ENCODE measurements around the gene SH2B3.
"Not testable (repeated sequence)": the region's sequence is repeated elsewhere in the genome, so short reads cannot be mapped to it uniquely, and the experiment has no call there.

The SH2B3 gene

GRCh38 chr12:111458546-111459172 lies 52.9 kb downstream of the SH2B3 start:
- Histone ChIP-seq H3K4me3 (ENCODE audit: low read length) (no peak overlapping the region), H3K27me3 (replicated peaks; ENCODE audit: control insufficient read depth, insufficient read depth, low read length) (no peaks in the 10 kb centered on the region), H3K9ac (ENCODE audit: low read length) (no peak overlapping the region), H3K9me3 (ENCODE audit: control insufficient read depth, low read length) (no peaks in the 10 kb centered on the region), H3K36me3 (ENCODE audit: control insufficient read depth, insufficient read depth, low read length, severe bottlenecking) (peaks cover 72% of the 10 kb centered on the region), H3K4me1 (ENCODE audit: control insufficient read depth, insufficient read depth, low read length) (peaks cover 30% of the 10 kb centered on the region)
- DNase-seq (ENCODE audit: low read depth): no peak

GRCh38 chr12:111460111-111460510 lies 54.4 kb downstream of the SH2B3 start:
- DNase-seq (ENCODE audit: low read depth); H3K4me3 ChIP-seq (ENCODE audit: low read length); H3K9ac ChIP-seq (ENCODE audit: low read length); H3K9me3 ChIP-seq (ENCODE audit: control insufficient read depth, low read length); H3K27me3 ChIP-seq (replicated peaks; ENCODE audit: control insufficient read depth, insufficient read depth, low read length): not testable (repeated sequence)
- peaks cover 72% of the 10 kb centered on the region for H3K36me3 ChIP-seq (ENCODE audit: control insufficient read depth, insufficient read depth, low read length, severe bottlenecking)
- peaks cover 30% of the 10 kb centered on the region for H3K4me1 ChIP-seq (ENCODE audit: control insufficient read depth, insufficient read depth, low read length)

GRCh38 chr12:111462210-111462769 lies 56.6 kb downstream of the SH2B3 start:
- Histone ChIP-seq H3K27me3 (replicated peaks; ENCODE audit: control insufficient read depth, insufficient read depth, low read length) (no peaks in the 10 kb centered on the region), H3K9ac (ENCODE audit: low read length) (no peak overlapping the region), H3K36me3 (ENCODE audit: control insufficient read depth, insufficient read depth, low read length, severe bottlenecking) (peaks cover 50% of the 10 kb centered on the region), H3K4me1 (ENCODE audit: control insufficient read depth, insufficient read depth, low read length) (peaks cover 26% of the 10 kb centered on the region), H3K4me3 (ENCODE audit: low read length) (no peak overlapping the region), H3K9me3 (ENCODE audit: control insufficient read depth, low read length) (no peaks in the 10 kb centered on the region)
- peak; percentile 87 for DNase-seq (ENCODE audit: low read depth)

- peaks cover 59% of the 10 kb centered on the region for H3K36me3 ChIP-seq (ENCODE audit: control insufficient read depth, insufficient read depth, low read length, severe bottlenecking)
- no peaks in the 10 kb centered on the region for H3K9me3 ChIP-seq (ENCODE audit: control insufficient read depth, low read length)
- no peaks in the 10 kb centered on the region for H3K27me3 ChIP-seq (replicated peaks; ENCODE audit: control insufficient read depth, insufficient read depth, low read length)
- peak; percentile 78 for DNase-seq (ENCODE audit: low read depth)
- H3K9ac ChIP-seq (ENCODE audit: low read length): no peak overlapping the region
- no peak overlapping the region for H3K4me3 ChIP-seq (ENCODE audit: low read length)
- peaks cover 21% of the 10 kb centered on the region for H3K4me1 ChIP-seq (ENCODE audit: control insufficient read depth, insufficient read depth, low read length)
Measured at GRCh38 chr12:111467092-111467856, 61.6 kb downstream of the SH2B3 start.

- Histone ChIP-seq H3K27me3 (replicated peaks; ENCODE audit: control insufficient read depth, insufficient read depth, low read length) (no peaks in the 10 kb centered on the region), H3K9ac (ENCODE audit: low read length) (no peak overlapping the region), H3K36me3 (ENCODE audit: control insufficient read depth, insufficient read depth, low read length, severe bottlenecking) (peaks cover 61% of the 10 kb centered on the region), H3K4me3 (ENCODE audit: low read length) (no peak overlapping the region), H3K4me1 (ENCODE audit: control insufficient read depth, insufficient read depth, low read length) (peaks cover 17% of the 10 kb centered on the region), H3K9me3 (ENCODE audit: control insufficient read depth, low read length) (no peaks in the 10 kb centered on the region)
- DNase-seq (ENCODE audit: low read depth): peak; percentile 88
Measured at GRCh38 chr12:111467857-111468241, 62.1 kb downstream of the SH2B3 start.

GRCh38 chr12:111469401-111469800 lies 63.7 kb downstream of the SH2B3 start:
- Histone ChIP-seq H3K4me1 (ENCODE audit: control insufficient read depth, insufficient read depth, low read length) (peaks cover 17% of the 10 kb centered on the region), H3K9ac (ENCODE audit: low read length) (no peak overlapping the region), H3K36me3 (ENCODE audit: control insufficient read depth, insufficient read depth, low read length, severe bottlenecking) (peaks cover 63% of the 10 kb centered on the region), H3K27me3 (replicated peaks; ENCODE audit: control insufficient read depth, insufficient read depth, low read length) (no peaks in the 10 kb centered on the region), H3K9me3 (ENCODE audit: control insufficient read depth, low read length) (no peaks in the 10 kb centered on the region), H3K4me3 (ENCODE audit: low read length) (no peak overlapping the region)
- DNase-seq (ENCODE audit: low read depth): peak; percentile 52

- H3K36me3 ChIP-seq (ENCODE audit: control insufficient read depth, insufficient read depth, low read length, severe bottlenecking): peaks cover 70% of the 10 kb centered on the region
Measured at GRCh38 chr12:111471236-111471635, 65.5 kb downstream of the SH2B3 start.

GRCh38 chr12:111482462-111482861 lies 76.7 kb downstream of the SH2B3 start:
- no peak for DNase-seq (ENCODE audit: low read depth)
- peaks cover 98% of the 10 kb centered on the region for H3K36me3 ChIP-seq (ENCODE audit: control insufficient read depth, insufficient read depth, low read length, severe bottlenecking)

More at GRCh38 chr12:111471236-111471635, 65.5 kb downstream of the SH2B3 start:
- Histone ChIP-seq H3K9ac (ENCODE audit: low read length) (no peak overlapping the region), H3K4me1 (ENCODE audit: control insufficient read depth, insufficient read depth, low read length) (peaks cover 17% of the 10 kb centered on the region), H3K9me3 (ENCODE audit: control insufficient read depth, low read length) (no peaks in the 10 kb centered on the region), H3K27me3 (replicated peaks; ENCODE audit: control insufficient read depth, insufficient read depth, low read length) (no peaks in the 10 kb centered on the region), H3K4me3 (ENCODE audit: low read length) (no peak overlapping the region)
- no peak for DNase-seq (ENCODE audit: low read depth)

GRCh38 chr12:111488271-111488670 lies 82.5 kb downstream of the SH2B3 start:
- H3K9me3 ChIP-seq (ENCODE audit: control insufficient read depth, low read length): no peaks in the 10 kb centered on the region
- H3K4me1 ChIP-seq (ENCODE audit: control insufficient read depth, insufficient read depth, low read length): peaks cover 16% of the 10 kb centered on the region
- H3K36me3 ChIP-seq (ENCODE audit: control insufficient read depth, insufficient read depth, low read length, severe bottlenecking): peaks cover 88% of the 10 kb centered on the region
- H3K27me3 ChIP-seq (replicated peaks; ENCODE audit: control insufficient read depth, insufficient read depth, low read length): no peaks in the 10 kb centered on the region
- no peak overlapping the region for H3K4me3 ChIP-seq (ENCODE audit: low read length)
- DNase-seq (ENCODE audit: low read depth): no peak
- H3K9ac ChIP-seq (ENCODE audit: low read length): no peak overlapping the region

More at GRCh38 chr12:111482462-111482861, 76.7 kb downstream of the SH2B3 start:
- Histone ChIP-seq H3K9me3 (ENCODE audit: control insufficient read depth, low read length) (no peaks in the 10 kb centered on the region), H3K27me3 (replicated peaks; ENCODE audit: control insufficient read depth, insufficient read depth, low read length) (no peaks in the 10 kb centered on the region), H3K4me3 (ENCODE audit: low read length) (no peak overlapping the region), H3K4me1 (ENCODE audit: control insufficient read depth, insufficient read depth, low read length) (no peaks in the 10 kb centered on the region), H3K9ac (ENCODE audit: low read length) (no peak overlapping the region)

- Histone ChIP-seq H3K4me1 (ENCODE audit: control insufficient read depth, insufficient read depth, low read length) (peaks cover 16% of the 10 kb centered on the region), H3K9ac (ENCODE audit: low read length) (no peak overlapping the region), H3K9me3 (ENCODE audit: control insufficient read depth, low read length) (no peaks in the 10 kb centered on the region), H3K36me3 (ENCODE audit: control insufficient read depth, insufficient read depth, low read length, severe bottlenecking) (peaks cover 88% of the 10 kb centered on the region), H3K27me3 (replicated peaks; ENCODE audit: control insufficient read depth, insufficient read depth, low read length) (no peaks in the 10 kb centered on the region), H3K4me3 (ENCODE audit: low read length) (no peak overlapping the region)
- DNase-seq (ENCODE audit: low read depth): no peak
Measured at GRCh38 chr12:111488798-111489197, 83.1 kb downstream of the SH2B3 start.

- H3K4me1 ChIP-seq (ENCODE audit: control insufficient read depth, insufficient read depth, low read length): peaks cover 11% of the 10 kb centered on the region
- not testable (repeated sequence) for H3K9ac ChIP-seq (ENCODE audit: low read length); H3K27me3 ChIP-seq (replicated peaks; ENCODE audit: control insufficient read depth, insufficient read depth, low read length); H3K9me3 ChIP-seq (ENCODE audit: control insufficient read depth, low read length); H3K4me3 ChIP-seq (ENCODE audit: low read length)
- peaks cover 83% of the 10 kb centered on the region for H3K36me3 ChIP-seq (ENCODE audit: control insufficient read depth, insufficient read depth, low read length, severe bottlenecking)
- peak; percentile 77 for DNase-seq (ENCODE audit: low read depth)
Measured at GRCh38 chr12:111492979-111493378, 87.3 kb downstream of the SH2B3 start.
